SK-N-SH (cell line): ENCODE data around the gene KRTAP12-2. TPM values are rescaled to one million over a fixed set of nuclear protein-coding genes. Genes with fewer than 3 reads are reported as not detected.
"Not testable (repeated sequence)": the region's sequence is repeated elsewhere in the genome, so short reads cannot be mapped to it uniquely, and the experiment has no call there.

ENCODE experiments used
- CTCF ChIA-PET: fragments of 300-600, 350-600 bp; formaldehyde crosslinking; extraction: SDS; loops from one replicate; lab custom pipeline; 2021; lab: Yijun Ruan, JAX
- POLR2A ChIA-PET: fragments of 350-600 bp; sonication (Branson Sonifier 250); formaldehyde crosslinking; extraction: SDS; loops from one replicate; lab custom pipeline; 2020; ENCODE audit warnings: antibody characterized with exemption, inconsistent platforms; lab: Yijun Ruan, JAX
- DNase-seq: peaks from one replicate; pipeline ENCODE4 v3.0.0; 2012
- H2AFZ ChIP-seq: fragments of 200-600 bp; sonication (generic); 2 replicates; pipeline ENCODE4 v1.8.1; 2016; ENCODE audit warnings: antibody characterized with exemption, mild to moderate bottlenecking, low read depth
- H3F3A ChIP-seq: fragments of 200-600 bp; sonication (generic); replicated peaks from 2 replicates; pipeline ENCODE3; 2016; ENCODE audit warnings: antibody characterized with exemption, mild to moderate bottlenecking; ENCODE audit not compliant: insufficient read depth
- H3K27ac ChIP-seq, 2 experiments: fragments of 200-500 bp in 1 of 2; fragments of 200-600 bp in 1 of 2; sonication (Bioruptor generic) in 1 of 2; sonication (generic), shearing (Covaris generic) in 1 of 2; 2 replicates each; pipeline versions ENCODE4 v1.5.1 to v1.6.1; 2014 to 2016; ENCODE audit warnings: low read depth in 2 of 2, inconsistent platforms in 1 of 2, low read length in 1 of 2, mild to moderate bottlenecking in 1 of 2, mixed read lengths in 1 of 2
- H3K27me3 ChIP-seq: fragments of 200-600 bp; sonication (generic), shearing (Covaris generic); 2 replicates; pipeline ENCODE4 v1.6.1; 2016; ENCODE audit warnings: mixed run types; ENCODE audit not compliant: insufficient read depth
- H3K36me3 ChIP-seq, 2 experiments: fragments of 200-500 bp in 1 of 2; fragments of 200-600 bp in 1 of 2; sonication (Bioruptor generic) in 1 of 2; sonication (generic) in 1 of 2; replicated peaks in 1 of 2; 2 replicates each; pipeline versions ENCODE3 to v1.5.1; 2014 to 2016; ENCODE audit warnings: low read length in 1 of 2, mild to moderate bottlenecking in 1 of 2; ENCODE audit not compliant: insufficient read depth in 2 of 2, control insufficient read depth in 1 of 2
- H3K4me1 ChIP-seq, 2 experiments: fragments of 200-500 bp in 1 of 2; fragments of 200-600 bp in 1 of 2; sonication (Bioruptor generic) in 1 of 2; sonication (generic), shearing (Covaris generic) in 1 of 2; 2 replicates each; pipeline versions ENCODE4 v1.5.1 to v1.6.1; 2014 to 2016; ENCODE audit warnings: low read depth in 1 of 2, low read length in 1 of 2, mixed run types in 1 of 2; ENCODE audit not compliant: insufficient read depth in 2 of 2, control insufficient read depth in 1 of 2
- H3K4me2 ChIP-seq: fragments of 200-600 bp; sonication (generic), shearing (Covaris generic); 2 replicates; pipeline ENCODE4 v1.6.1; 2017; ENCODE audit warnings: mixed run types
- H3K4me3 ChIP-seq, 2 experiments: fragments of 200-500 bp in 1 of 2; fragments of 200-600 bp in 1 of 2; sonication (Bioruptor generic) in 1 of 2; sonication (generic), shearing (Covaris generic) in 1 of 2; 2 replicates each; pipeline versions ENCODE4 v1.5.1 to v1.8.1; 2014 to 2016; ENCODE audit warnings: low read depth in 2 of 2, inconsistent platforms in 1 of 2, low read length in 1 of 2, mild to moderate bottlenecking in 1 of 2, mixed read lengths in 1 of 2, moderate library complexity in 1 of 2
- H3K79me2 ChIP-seq: fragments of 200-600 bp; sonication (generic); 2 replicates; pipeline ENCODE4 v1.8.1; 2017; ENCODE audit warnings: mild to moderate bottlenecking; ENCODE audit not compliant: insufficient read depth
- H3K9ac ChIP-seq: fragments of 200-600 bp; sonication (generic); 2 replicates; pipeline ENCODE4 v1.6.1; 2017; ENCODE audit warnings: mixed run types
- H3K9me2 ChIP-seq: fragments of 200-600 bp; sonication (generic); 2 replicates; pipeline ENCODE4 v1.6.1; 2017; ENCODE audit warnings: mixed run types
- H3K9me3 ChIP-seq: fragments of 200-600 bp; sonication (generic); 2 replicates; pipeline ENCODE4 v1.6.1; 2017; ENCODE audit warnings: mixed run types, mild to moderate bottlenecking, moderate library complexity
- H4K20me1 ChIP-seq: fragments of 200-600 bp; sonication (generic); 2 replicates; pipeline ENCODE4 v1.6.1; 2017; ENCODE audit warnings: mild to moderate bottlenecking, mixed run types; ENCODE audit not compliant: insufficient read depth
- FOXM1 ChIP-seq: IDR thresholded peaks from 2 replicates; pipeline ENCODE4 v1.4.0; 2012; ENCODE audit warnings: low read depth, mild to moderate bottlenecking
- GABPA ChIP-seq: IDR thresholded peaks from 2 replicates; pipeline ENCODE4 v1.4.0; 2012; ENCODE audit warnings: low read depth, mild to moderate bottlenecking
- JUND ChIP-seq: IDR thresholded peaks from 2 replicates; pipeline ENCODE4 v1.4.0; 2012
- MEF2A ChIP-seq: IDR thresholded peaks from 2 replicates; pipeline ENCODE4 v1.4.0; 2012; ENCODE audit warnings: low read depth, borderline replicate concordance
- MXI1 ChIP-seq: IDR thresholded peaks from 2 replicates; pipeline ENCODE4 v1.6.1; 2012; ENCODE audit warnings: mild to moderate bottlenecking, low read depth, low read length, improper control_type of control experiment
- NFIC ChIP-seq: IDR thresholded peaks from 2 replicates; pipeline ENCODE4 v1.4.0; 2012; ENCODE audit warnings: borderline replicate concordance
- RAD21 ChIP-seq: IDR thresholded peaks from 2 replicates; pipeline ENCODE4 v1.6.1; 2012; ENCODE audit warnings: mild to moderate bottlenecking, low read length
- RCOR1 ChIP-seq: fragments of 150-350 bp; IDR thresholded peaks from 2 replicates; pipeline ENCODE4 v1.6.1; 2017; ENCODE audit warnings: antibody characterized with exemption, low read length
- RFX5 ChIP-seq: IDR thresholded peaks from 2 replicates; pipeline ENCODE4 v1.6.1; 2012; ENCODE audit warnings: mild to moderate bottlenecking, improper control_type of control experiment, low read length
- USF1 ChIP-seq: IDR thresholded peaks from 2 replicates; pipeline ENCODE4 v1.4.0; 2012; ENCODE audit warnings: low read depth, borderline replicate concordance
- WGBS: methylation state at CpG from one replicate; pipeline ENCODE4 v1.1.6; 2017; ENCODE audit warnings: low lambda C conversion rate; 5-methylcytosine and 5-hydroxymethylcytosine counted together
- polyA plus RNA-seq, 3 experiments: library from polyadenylated mRNA; depleted of rRNA; stranded (reverse); fragments of >200 nt; gene quantifications; 2 replicates each; pipeline ENCODE4 v1.2.3, GENCODE V29; 2012
- TF ChIP-seq, protein P1 (sequence below): IDR thresholded peaks from 2 replicates; pipeline ENCODE4 v1.4.0; 2012; ENCODE audit warnings: low read depth

The KRTAP12-2 gene
- polyA plus RNA-seq, 1 of the 3 experiments (the other 2 are of a cell fraction): not detected

DNA sequence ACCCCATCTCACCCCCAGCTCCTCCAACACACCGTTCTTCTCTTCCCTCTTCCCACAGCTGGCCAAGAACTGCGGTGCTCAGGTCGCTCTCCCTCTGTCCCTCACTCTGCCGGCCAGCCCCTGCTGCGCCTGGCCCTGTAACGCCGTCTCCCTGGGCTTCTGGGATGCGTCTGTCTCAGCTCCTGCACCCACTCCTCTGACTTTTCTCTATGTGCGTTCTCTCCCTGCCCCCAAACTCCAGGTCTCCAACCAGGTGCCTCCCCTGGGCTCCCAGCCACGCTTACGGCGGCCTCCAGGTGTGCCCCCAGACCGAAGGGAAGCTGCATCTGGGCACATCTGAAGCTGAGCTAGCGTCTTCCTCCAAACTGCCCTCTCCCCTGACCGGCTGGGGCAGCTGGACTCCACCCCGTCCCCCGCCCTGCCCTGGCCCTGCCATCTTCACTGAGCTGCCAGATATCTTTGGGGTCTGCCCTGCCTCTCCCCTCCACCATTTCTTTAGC lies 32.8 kb upstream of the KRTAP12-2 start:
- CTCF ChIA-PET: interaction anchor here (1.7 kb wide), 1 partner anchor 10 kb away, joined by 4 read pairs; no protein-coding TSS in a partner anchor
- TF ChIP-seq MXI1 (no peak), USF1 (no peak), NFIC (no peak), RFX5 (no peak), GABPA (no peak), RCOR1 (no peak), RAD21 (no peak), FOXM1 (no peak), MEF2A (no peak)
- TF ChIP-seq, protein P1, sequence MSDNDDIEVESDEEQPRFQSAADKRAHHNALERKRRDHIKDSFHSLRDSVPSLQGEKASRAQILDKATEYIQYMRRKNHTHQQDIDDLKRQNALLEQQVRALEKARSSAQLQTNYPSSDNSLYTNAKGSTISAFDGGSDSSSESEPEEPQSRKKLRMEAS: no peak
- WGBS: 16% methylated on average over 13 of the region's 17 CpGs

GRCh38 chr21:44697811-44698734 lies 31.3 kb upstream of the KRTAP12-2 start:
- CTCF ChIA-PET: interaction anchor here (0.9 to 1.9 kb wide), 3 partner anchors 12 to 187 kb away, joined by 3 to 5 read pairs (median 4); no protein-coding TSS in a partner anchor
- peak; percentile 62 for DNase-seq
- TF ChIP-seq JUND: no peak

More for the DNA sequence above, 32.8 kb upstream of the KRTAP12-2 start:
- H3K27me3 ChIP-seq: peaks cover 83% of the 10 kb centered on the region
- H3K79me2 ChIP-seq: no peaks in the 10 kb centered on the region
- POLR2A ChIA-PET: no interaction called here
- no peak overlapping the region for H3K4me2 ChIP-seq
- H3K9ac ChIP-seq: no peak overlapping the region
- no peak overlapping the region for H3K27ac ChIP-seq
- no peak overlapping the region for H3K4me3 ChIP-seq
- H3F3A ChIP-seq: no peaks in the 10 kb centered on the region
- no peaks in the 10 kb centered on the region for H3K9me3 ChIP-seq
- peak; percentile 32 for DNase-seq
- no peaks in the 10 kb centered on the region; a peak in 1 of 4 replicates for H3K4me1 ChIP-seq
- no peaks in the 10 kb centered on the region for H3K9me2 ChIP-seq
- no peaks in the 10 kb centered on the region for H3K36me3 ChIP-seq
- no peak overlapping the region for H2AFZ ChIP-seq
- no peaks in the 10 kb centered on the region for H4K20me1 ChIP-seq

GRCh38 chr21:44697172-44697810 lies 30.6 kb upstream of the KRTAP12-2 start, which contains the start of gene KRTAP10-12:
Gene KRTAP10-12 (plus strand): TSS chr21:44697172. CDS start chr21:44697202, 30 bp downstream.
- POLR2A ChIA-PET, H3K9me2 ChIP-seq, H3K9ac ChIP-seq, DNase-seq, H3K27ac ChIP-seq, H3K36me3 ChIP-seq, H3F3A ChIP-seq, H3K4me2 ChIP-seq, H3K4me3 ChIP-seq, H3K79me2 ChIP-seq, H2AFZ ChIP-seq, H3K4me1 ChIP-seq, H4K20me1 ChIP-seq: not testable (repeated sequence)
- 0 out of 2 replicates have a peak, but pooled peaks cover 15% of the 10 kb centered on the region for H3K9me3 ChIP-seq
- peaks cover 63% of the 10 kb centered on the region for H3K27me3 ChIP-seq
- 5% methylated on average over 13 of the region's 21 CpGs for WGBS
- CTCF ChIA-PET: interaction anchor here (0.9 to 1.9 kb wide), 2 partner anchors 96 to 186 kb away, joined by 3 to 5 read pairs; no protein-coding TSS in a partner anchor

More at GRCh38 chr21:44697811-44698734, 31.3 kb upstream of the KRTAP12-2 start:
- no peak overlapping the region for H2AFZ ChIP-seq
- H3K27ac ChIP-seq: no peak overlapping the region
- H3K79me2 ChIP-seq: no peaks in the 10 kb centered on the region
- H3K9me2 ChIP-seq: no peaks in the 10 kb centered on the region
- 12% methylated on average over 19 of the region's 35 CpGs for WGBS
- 0 out of 2 replicates have a peak, but pooled peaks cover 7% of the 10 kb centered on the region for H3K9me3 ChIP-seq
- peaks cover 70% of the 10 kb centered on the region for H3K27me3 ChIP-seq
- H3K9ac ChIP-seq: no peak overlapping the region
- no peaks in the 10 kb centered on the region for H4K20me1 ChIP-seq
- no peaks in the 10 kb centered on the region for H3F3A ChIP-seq
- H3K4me1 ChIP-seq: no peaks in the 10 kb centered on the region; a peak in 1 of 4 replicates
- POLR2A ChIA-PET: no interaction called here
- H3K4me2 ChIP-seq: no peak overlapping the region
- H3K36me3 ChIP-seq: no peaks in the 10 kb centered on the region
- no peak overlapping the region for H3K4me3 ChIP-seq
